ENCODE measurements around the gene ERC1. TPM values are rescaled to one million over a fixed set of nuclear protein-coding genes. Genes with fewer than 3 reads are reported as not detected.

Gene ERC1
- total RNA-seq, 1 experiment from 2014 or later: 40.4 TPM

DNA sequence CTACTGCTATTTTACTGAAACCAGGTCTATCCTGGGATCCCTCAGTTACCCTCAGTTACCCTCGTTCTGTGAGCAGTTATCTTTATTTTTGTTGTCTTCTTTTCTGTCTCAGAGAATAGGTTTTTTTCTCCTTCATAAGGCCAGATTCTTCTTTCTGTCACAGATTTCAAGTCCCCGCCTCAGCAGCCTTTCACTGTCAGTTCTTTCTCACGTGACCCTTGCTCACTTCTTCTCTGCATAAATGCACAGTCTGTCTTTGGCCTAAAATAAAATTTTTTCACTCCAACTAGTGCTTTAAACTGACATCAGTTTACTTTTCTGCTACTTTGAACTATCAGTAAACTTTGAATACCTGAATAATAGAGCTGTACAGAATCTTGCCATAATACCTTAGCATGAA lies 299.7 kb downstream of the ERC1 start:
- DNase-seq (ENCODE audit: low read depth, low spot score): no peak
- BruUV-seq (replicated peaks): no TSS peak
- H3K9me3 ChIP-seq (ENCODE audit: control insufficient read depth, insufficient read depth, low read depth, low read length): no peaks in the 10 kb centered on the region
- TF ChIP-seq TCF7L2 (IDR thresholded peaks at IDR 0.05; ENCODE audit: low read depth, low read length) (no peak), CTCF (IDR thresholded peaks at IDR 0.05) (no peak), SIN3A (IDR thresholded peaks at IDR 0.05; ENCODE audit: borderline replicate concordance, insufficient read depth, low read depth, low read length) (no peak), REST (IDR thresholded peaks at IDR 0.05; ENCODE audit: insufficient read depth in 1 of 2, low read depth in 2 of 2, low read length in 1 of 2) (no peak), POLR2AphosphoS5 (IDR thresholded peaks at IDR 0.05; ENCODE audit: low read depth, low read length) (no peak)
- intact Hi-C loops (cut with micrococcal nuclease; ENCODE audit: unreplicated experiment) (no loop called here), in situ Hi-C loops (cut with HindIII; ENCODE audit: low pct_unique_long_range_greater_than_20kb, low sequenced_read_pairs) (no loop called here)
- CTCF ChIA-PET: no interaction called here
- H3K4me1 ChIP-seq (ENCODE audit: control insufficient read depth, insufficient read depth, low read length): no peaks in the 10 kb centered on the region
- H3K27me3 ChIP-seq (ENCODE audit: control insufficient read depth, insufficient read depth, low read length): no peaks in the 10 kb centered on the region
- H3K4me3 ChIP-seq (ENCODE audit: low read depth in 2 of 2, low read length in 2 of 2): no peak overlapping the region
- H3K36me3 ChIP-seq (ENCODE audit: control insufficient read depth, insufficient read depth, low read length): peaks cover 2% of the 10 kb centered on the region; the same call in 1 of the 2 replicates
- POLR2A ChIA-PET: no interaction called here
- no peak overlapping the region for H3K27ac ChIP-seq (ENCODE audit: low read length)
- ATAC-seq: no peak

GRCh38 chr12:1291601-1292332 lies 300.7 kb downstream of the ERC1 start:
- Histone ChIP-seq H3K9me3 (ENCODE audit: control insufficient read depth, insufficient read depth, low read depth, low read length) (no peaks in the 10 kb centered on the region), H3K4me3 (ENCODE audit: low read depth in 2 of 2, low read length in 2 of 2) (no peak overlapping the region), H3K36me3 (ENCODE audit: control insufficient read depth, insufficient read depth, low read length) (peaks cover 2% of the 10 kb centered on the region; the same call in 1 of the 2 replicates), H3K4me1 (ENCODE audit: control insufficient read depth, insufficient read depth, low read length) (no peaks in the 10 kb centered on the region), H3K27me3 (ENCODE audit: control insufficient read depth, insufficient read depth, low read length) (no peaks in the 10 kb centered on the region), H3K27ac (ENCODE audit: low read length) (no peak overlapping the region)
- POLR2A ChIA-PET: interaction anchor here (0.6 kb wide), 1 partner anchor 1105 kb away, joined by 3 read pairs; no protein-coding TSS in a partner anchor
- ATAC-seq (no peak), DNase-seq (ENCODE audit: low read depth, low spot score) (no peak)
- in situ Hi-C loops (cut with HindIII; ENCODE audit: low pct_unique_long_range_greater_than_20kb, low sequenced_read_pairs): no loop called here
- no TSS peak for BruUV-seq (replicated peaks)
- TF ChIP-seq TCF7L2 (IDR thresholded peaks at IDR 0.05; ENCODE audit: low read depth, low read length): no peak
- TF ChIP-seq SIN3A (IDR thresholded peaks at IDR 0.05; ENCODE audit: borderline replicate concordance, insufficient read depth, low read depth, low read length): no peak
- TF ChIP-seq CTCF (IDR thresholded peaks at IDR 0.05): no peak
- no peak for TF ChIP-seq POLR2AphosphoS5 (IDR thresholded peaks at IDR 0.05; ENCODE audit: low read depth, low read length)
- TF ChIP-seq REST (IDR thresholded peaks at IDR 0.05; ENCODE audit: insufficient read depth in 1 of 2, low read depth in 2 of 2, low read length in 1 of 2): no peak
- intact Hi-C loops (cut with micrococcal nuclease; ENCODE audit: unreplicated experiment): no loop called here
- CTCF ChIA-PET: no interaction called here
